PFSK-1 (cell line): Measurements from ENCODE around the gene NEIL1.

Experiments used
- FOXP2 ChIP-seq: optimal IDR thresholded peaks from 2 replicates; pipeline ENCODE3; 2011; ENCODE audit warnings: borderline replicate concordance, control low read depth, inconsistent platforms; ENCODE audit not compliant: insufficient read depth; ENCODE audit errors: extremely low read length, extremely low read depth
- POLR2AphosphoS5 ChIP-seq: IDR thresholded peaks from 2 replicates; pipeline ENCODE4 v1.6.1; 2012; ENCODE audit warnings: low read depth, mild to moderate bottlenecking, control low read depth, low read length, moderate library complexity
- SIN3A ChIP-seq: IDR thresholded peaks from 2 replicates; pipeline ENCODE4 v1.6.1; 2012; ENCODE audit warnings: mild to moderate bottlenecking, low read length, moderate library complexity, borderline replicate concordance; ENCODE audit not compliant: insufficient read depth
- TAF1 ChIP-seq: IDR thresholded peaks from 2 replicates; pipeline ENCODE4 v1.6.1; 2012; ENCODE audit warnings: low read length, control low read depth, borderline replicate concordance; ENCODE audit not compliant: insufficient read depth
- TF ChIP-seq, protein P1 (sequence below), 2 experiments: IDR thresholded peaks; 2 replicates each; pipeline versions ENCODE4 v1.6.1 to v1.8.0; 2011 to 2012; ENCODE audit warnings: low read depth in 2 of 2, low read length in 2 of 2, control low read depth in 1 of 2, inconsistent platforms in 1 of 2, mild to moderate bottlenecking in 1 of 2, moderate library complexity in 1 of 2; ENCODE audit not compliant: insufficient read depth in 1 of 2

Gene NEIL1

DNA sequence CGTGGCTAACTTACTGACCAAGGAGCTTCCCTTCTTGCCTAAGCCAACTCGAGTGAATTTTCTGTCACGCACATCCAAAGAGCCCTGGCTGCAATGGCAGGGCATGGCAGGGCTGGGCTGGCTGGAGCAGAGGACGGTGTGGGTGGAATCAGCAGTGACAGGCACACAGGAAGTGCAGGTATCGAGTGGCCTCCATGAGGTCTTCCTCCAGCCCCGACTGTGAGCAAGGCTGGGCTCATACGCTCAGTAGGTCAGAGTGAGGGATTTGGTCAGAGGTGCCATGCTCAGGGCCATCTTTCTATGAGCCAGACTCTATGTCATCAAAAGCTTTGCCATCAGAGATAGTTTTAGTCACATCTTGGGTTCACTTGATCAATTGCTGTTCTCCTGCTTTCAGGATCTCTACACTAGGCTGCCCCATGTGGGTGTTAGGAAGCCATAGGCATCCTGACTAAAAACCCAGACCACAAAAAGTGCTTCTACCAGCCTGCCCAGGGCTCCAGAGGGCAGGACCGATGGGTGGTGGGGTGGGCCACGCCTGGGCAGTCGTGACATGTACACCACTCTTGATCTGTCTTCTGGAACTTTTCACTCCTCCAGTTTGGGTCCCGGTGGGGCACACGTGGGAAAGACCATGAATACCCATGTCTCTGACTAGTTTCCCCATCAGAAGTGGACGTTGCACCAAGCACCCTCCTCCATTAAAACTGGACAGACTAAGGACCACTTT is 33.6 kb upstream of the NEIL1 start:
- TF ChIP-seq, protein P1, sequence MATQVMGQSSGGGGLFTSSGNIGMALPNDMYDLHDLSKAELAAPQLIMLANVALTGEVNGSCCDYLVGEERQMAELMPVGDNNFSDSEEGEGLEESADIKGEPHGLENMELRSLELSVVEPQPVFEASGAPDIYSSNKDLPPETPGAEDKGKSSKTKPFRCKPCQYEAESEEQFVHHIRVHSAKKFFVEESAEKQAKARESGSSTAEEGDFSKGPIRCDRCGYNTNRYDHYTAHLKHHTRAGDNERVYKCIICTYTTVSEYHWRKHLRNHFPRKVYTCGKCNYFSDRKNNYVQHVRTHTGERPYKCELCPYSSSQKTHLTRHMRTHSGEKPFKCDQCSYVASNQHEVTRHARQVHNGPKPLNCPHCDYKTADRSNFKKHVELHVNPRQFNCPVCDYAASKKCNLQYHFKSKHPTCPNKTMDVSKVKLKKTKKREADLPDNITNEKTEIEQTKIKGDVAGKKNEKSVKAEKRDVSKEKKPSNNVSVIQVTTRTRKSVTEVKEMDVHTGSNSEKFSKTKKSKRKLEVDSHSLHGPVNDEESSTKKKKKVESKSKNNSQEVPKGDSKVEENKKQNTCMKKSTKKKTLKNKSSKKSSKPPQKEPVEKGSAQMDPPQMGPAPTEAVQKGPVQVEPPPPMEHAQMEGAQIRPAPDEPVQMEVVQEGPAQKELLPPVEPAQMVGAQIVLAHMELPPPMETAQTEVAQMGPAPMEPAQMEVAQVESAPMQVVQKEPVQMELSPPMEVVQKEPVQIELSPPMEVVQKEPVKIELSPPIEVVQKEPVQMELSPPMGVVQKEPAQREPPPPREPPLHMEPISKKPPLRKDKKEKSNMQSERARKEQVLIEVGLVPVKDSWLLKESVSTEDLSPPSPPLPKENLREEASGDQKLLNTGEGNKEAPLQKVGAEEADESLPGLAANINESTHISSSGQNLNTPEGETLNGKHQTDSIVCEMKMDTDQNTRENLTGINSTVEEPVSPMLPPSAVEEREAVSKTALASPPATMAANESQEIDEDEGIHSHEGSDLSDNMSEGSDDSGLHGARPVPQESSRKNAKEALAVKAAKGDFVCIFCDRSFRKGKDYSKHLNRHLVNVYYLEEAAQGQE (IDR thresholded peaks at IDR 0.05; ENCODE audit: insufficient read depth in 1 of 2, low read depth in 2 of 2, low read length in 2 of 2) = no peak
- TF ChIP-seq POLR2AphosphoS5 = no peak
- no peak for TF ChIP-seq SIN3A
- no peak for TF ChIP-seq TAF1
- no peak for TF ChIP-seq FOXP2

DNA sequence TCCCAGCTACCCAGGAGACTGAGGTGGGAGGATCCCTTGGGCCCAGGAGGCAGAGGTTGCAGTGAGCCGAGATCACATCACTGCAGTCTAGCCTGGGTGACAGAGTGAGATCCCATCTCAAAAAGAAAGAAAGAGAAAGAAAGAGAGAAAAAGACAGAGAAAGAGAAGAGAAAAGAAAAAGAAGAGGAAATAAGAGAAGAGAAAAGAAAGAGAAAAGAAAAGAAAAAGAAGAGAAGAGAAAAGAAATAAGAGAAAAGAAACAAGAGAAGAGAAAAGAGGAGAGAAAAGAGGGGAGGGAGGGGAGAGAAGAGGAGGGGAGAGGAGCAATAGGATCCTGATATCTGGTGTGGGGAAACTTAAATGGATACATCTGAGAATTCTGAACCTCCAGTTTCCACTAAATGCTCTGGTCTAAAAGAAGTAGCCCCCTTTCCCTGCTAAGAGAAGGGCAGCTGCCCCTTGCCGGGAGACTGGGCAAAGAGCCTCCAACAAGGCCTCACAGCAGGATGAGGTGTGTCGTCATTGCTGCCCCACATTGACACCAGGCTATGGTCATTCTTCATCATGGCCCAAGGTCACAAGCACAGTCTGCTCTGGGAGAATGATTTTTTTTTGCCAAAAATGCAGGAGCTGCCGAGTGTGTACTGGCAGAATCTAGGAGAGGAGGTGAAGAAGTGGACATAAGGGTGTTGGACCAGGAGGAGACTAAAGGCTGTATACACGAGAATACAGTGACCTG is 32.1 kb upstream of the NEIL1 start:
- TF ChIP-seq, protein P1 (IDR thresholded peaks at IDR 0.05; ENCODE audit: insufficient read depth in 1 of 2, low read depth in 2 of 2, low read length in 2 of 2) = no peak
- TF ChIP-seq FOXP2 = no peak
- no peak for TF ChIP-seq SIN3A
- no peak for TF ChIP-seq TAF1
- no peak for TF ChIP-seq POLR2AphosphoS5

DNA sequence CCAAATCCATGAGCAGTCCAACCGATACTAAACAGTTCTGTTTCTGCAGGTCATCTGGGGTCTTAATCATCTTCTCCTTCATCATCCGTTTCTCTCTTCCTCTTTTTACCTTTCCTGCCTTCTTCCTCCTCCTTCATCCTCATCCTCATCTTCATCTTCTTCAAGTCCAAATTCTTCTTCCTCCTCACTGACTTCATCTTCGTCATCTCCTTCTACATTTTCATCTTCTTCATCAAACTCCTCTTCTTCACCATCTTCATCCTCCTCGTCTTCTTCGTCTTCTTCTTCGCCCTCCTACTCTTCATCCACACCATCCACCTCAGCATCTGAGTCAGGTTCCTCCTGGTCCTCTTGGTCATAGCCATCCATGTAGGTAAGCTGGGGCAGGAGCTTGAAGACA is 25.1 kb upstream of the NEIL1 start:
- TF ChIP-seq SIN3A (no peak), FOXP2 (no peak), POLR2AphosphoS5 (no peak), TAF1 (no peak)
- TF ChIP-seq, protein P1 (IDR thresholded peaks at IDR 0.05; ENCODE audit: insufficient read depth in 1 of 2, low read depth in 2 of 2, low read length in 2 of 2) = no peak

DNA sequence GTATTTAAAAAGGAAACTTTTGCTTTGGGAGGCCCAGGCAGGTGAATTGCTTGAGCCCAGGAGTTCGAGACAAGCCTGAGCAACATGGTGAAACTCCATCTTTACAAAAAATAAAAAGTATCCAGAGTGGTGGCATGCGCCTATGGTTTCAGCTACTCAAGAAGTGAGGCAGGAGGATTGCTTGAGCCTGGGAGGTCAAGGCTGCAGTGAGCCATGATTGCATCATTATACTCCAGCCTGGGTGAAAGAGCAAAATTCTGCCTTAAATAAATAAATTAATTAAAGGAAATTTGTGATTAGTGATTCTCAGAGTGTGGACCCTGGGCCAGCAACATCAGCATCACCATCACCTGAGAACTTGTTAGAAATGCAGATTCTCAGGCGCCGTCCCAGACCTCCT is 20.9 kb upstream of the NEIL1 start:
- TF ChIP-seq FOXP2 (no peak), SIN3A (no peak), POLR2AphosphoS5 (no peak), TAF1 (no peak)
- TF ChIP-seq, protein P1 (IDR thresholded peaks at IDR 0.05; ENCODE audit: insufficient read depth in 1 of 2, low read depth in 2 of 2, low read length in 2 of 2) = no peak
